Mesenchymal stem cell (in vitro differentiated cells and primary cell): ENCODE results near the gene ACOT7.

Experiments used
- DNase-seq: peaks from one replicate; pipeline ENCODE4 v3.0.0-alpha.2; 2013
- H2AFZ ChIP-seq: one replicate; pipeline ENCODE4 v1.6.1; 2013; ENCODE audit warnings: low read depth, mild to moderate bottlenecking, control low read depth, inconsistent platforms, low read length, moderate library complexity
- H2AK5ac ChIP-seq: 2 replicates; pipeline ENCODE4 v1.6.1; 2013; ENCODE audit warnings: low read length, moderate library complexity, mild to moderate bottlenecking, inconsistent platforms; ENCODE audit not compliant: severe bottlenecking
- H2BK120ac ChIP-seq: one replicate; pipeline ENCODE4 v1.6.1; 2013; ENCODE audit warnings: low read depth, mild to moderate bottlenecking, inconsistent platforms, low read length, moderate library complexity
- H2BK12ac ChIP-seq, 2 experiments: one replicate each; pipeline ENCODE4 v1.6.1; 2013; ENCODE audit warnings: inconsistent platforms in 2 of 2, low read length in 2 of 2, mild to moderate bottlenecking in 2 of 2, moderate library complexity in 2 of 2, control low read depth in 1 of 2
- H2BK15ac ChIP-seq: one replicate; pipeline ENCODE4 v1.6.1; 2013; ENCODE audit warnings: mild to moderate bottlenecking, low read depth, inconsistent platforms; ENCODE audit not compliant: poor library complexity, severe bottlenecking
- H2BK5ac ChIP-seq: 2 replicates; pipeline ENCODE4 v1.6.1; 2013; ENCODE audit warnings: low read depth, mild to moderate bottlenecking, low read length, control low read depth, inconsistent platforms; ENCODE audit not compliant: poor library complexity, severe bottlenecking
- H3K14ac ChIP-seq, 2 experiments: one replicate each; pipeline ENCODE4 v1.6.1; 2013; ENCODE audit warnings: inconsistent platforms in 2 of 2, low read length in 2 of 2, control low read depth in 1 of 2, mild to moderate bottlenecking in 1 of 2, moderate library complexity in 1 of 2
- H3K18ac ChIP-seq, 2 experiments: one replicate each; pipeline ENCODE4 v1.6.1; 2013; ENCODE audit warnings: inconsistent platforms in 2 of 2, low read length in 2 of 2, control low read depth in 1 of 2, low read depth in 1 of 2, mild to moderate bottlenecking in 1 of 2
- H3K23ac ChIP-seq, 2 experiments: one replicate each; pipeline ENCODE4 v1.6.1; 2013; ENCODE audit warnings: inconsistent platforms in 2 of 2, low read length in 2 of 2, mild to moderate bottlenecking in 2 of 2, moderate library complexity in 2 of 2, control low read depth in 1 of 2
- H3K27ac ChIP-seq: 2 replicates; pipeline ENCODE4 v1.5.1; 2013; ENCODE audit warnings: mild to moderate bottlenecking, moderate library complexity, low read length, control low read depth, inconsistent platforms; ENCODE audit not compliant: poor library complexity, severe bottlenecking
- H3K27me3 ChIP-seq, 2 experiments: 2 replicates each; pipeline versions ENCODE4 v1.6.1 to v1.7.0; 2013; ENCODE audit warnings: low read length in 2 of 2, mild to moderate bottlenecking in 2 of 2, moderate library complexity in 2 of 2, control low read depth in 1 of 2, inconsistent platforms in 1 of 2; ENCODE audit not compliant: control insufficient read depth in 1 of 2, insufficient read depth in 1 of 2
- H3K36me3 ChIP-seq, 2 experiments: 2 replicates each; pipeline versions ENCODE4 v1.6.1 to v1.7.0; 2013; ENCODE audit warnings: low read length in 2 of 2, control low read depth in 1 of 2, inconsistent platforms in 1 of 2, low read depth in 1 of 2, mild to moderate bottlenecking in 1 of 2; ENCODE audit not compliant: insufficient read depth in 2 of 2, control insufficient read depth in 1 of 2
- H3K4ac ChIP-seq, 2 experiments: one replicate each; pipeline ENCODE4 v1.6.1; 2013; ENCODE audit warnings: inconsistent platforms in 2 of 2, low read length in 2 of 2, mild to moderate bottlenecking in 2 of 2, moderate library complexity in 2 of 2, control low read depth in 1 of 2, low read depth in 1 of 2
- H3K4me1 ChIP-seq: 2 replicates; pipeline ENCODE4 v1.6.1; 2013; ENCODE audit warnings: low read depth, low read length, control low read depth; ENCODE audit not compliant: control insufficient read depth, insufficient read depth
- H3K4me2 ChIP-seq: 2 replicates; pipeline ENCODE4 v1.6.1; 2013; ENCODE audit warnings: low read length, mild to moderate bottlenecking, inconsistent platforms; ENCODE audit not compliant: poor library complexity, severe bottlenecking
- H3K4me3 ChIP-seq, 2 experiments: 2 replicates each; pipeline versions ENCODE4 v1.5.1 to v1.7.0; 2013; ENCODE audit warnings: low read length in 2 of 2, mild to moderate bottlenecking in 2 of 2, control low read depth in 1 of 2, low read depth in 1 of 2; ENCODE audit not compliant: insufficient read depth in 1 of 2
- H3K79me1 ChIP-seq: replicated peaks from 2 replicates; pipeline ENCODE4 v1.6.1; 2013; ENCODE audit warnings: mild to moderate bottlenecking, control low read depth, low read length, inconsistent platforms; ENCODE audit not compliant: poor library complexity, severe bottlenecking
- H3K9ac ChIP-seq: 2 replicates; pipeline ENCODE4 v1.7.0; 2013; ENCODE audit warnings: mild to moderate bottlenecking, low read length, moderate library complexity
- H3K9me3 ChIP-seq: 2 replicates; pipeline ENCODE4 v1.7.0; 2013; ENCODE audit warnings: mild to moderate bottlenecking, low read length; ENCODE audit not compliant: control insufficient read depth
- H4K8ac ChIP-seq: one replicate; pipeline ENCODE4 v1.6.1; 2013; ENCODE audit warnings: inconsistent platforms, mild to moderate bottlenecking, low read length, moderate library complexity
- H4K91ac ChIP-seq: one replicate; pipeline ENCODE4 v1.6.1; 2013; ENCODE audit warnings: mild to moderate bottlenecking, low read length, inconsistent platforms
- whole genome bisulfite sequencing: methylation state at CpG from one replicate; pipeline ENCODE4 v1.1.7; 2013; ENCODE audit warnings: mixed read lengths; 5-methylcytosine and 5-hydroxymethylcytosine counted together

Gene ACOT7

GRCh38 chr1:6416295-6416656 is 22.7 kb upstream of the ACOT7 start:
- no peaks in the 10 kb centered on the region for H3K36me3 ChIP-seq
- H3K27me3 ChIP-seq = peaks cover 55 to 69% of the 10 kb centered on the region in 2 experiments
- H3K23ac ChIP-seq = no peak overlapping the region
- no peak overlapping the region for H3K9ac ChIP-seq
- no peak for DNase-seq
- no peak overlapping the region for H2BK15ac ChIP-seq
- no peak overlapping the region for H2AFZ ChIP-seq
- H3K4me2 ChIP-seq = no peak overlapping the region
- peak overlapping the region in 1 of 2 experiments; percentile 11 for H2BK12ac ChIP-seq
- 70% methylated on average over 6 of the region's 8 CpGs for WGBS
- H2AK5ac ChIP-seq = no peak overlapping the region
- H3K4me1 ChIP-seq = peaks cover 27% of the 10 kb centered on the region
- H3K9me3 ChIP-seq = no peaks in the 10 kb centered on the region
- no peak overlapping the region for H3K27ac ChIP-seq
- no peak overlapping the region for H4K8ac ChIP-seq
- no peak overlapping the region for H3K4me3 ChIP-seq
- no peak overlapping the region for H2BK5ac ChIP-seq
- H3K18ac ChIP-seq = no peak overlapping the region
- no peaks in the 10 kb centered on the region for H3K79me1 ChIP-seq
- H3K4ac ChIP-seq = no peak overlapping the region
- no peak overlapping the region for H2BK120ac ChIP-seq
- H3K14ac ChIP-seq = no peak overlapping the region
- H4K91ac ChIP-seq = no peak overlapping the region

- Histone ChIP-seq H4K8ac (no peak overlapping the region), H3K4me1 (peaks cover 21% of the 10 kb centered on the region), H3K9ac (peak overlapping the region; percentile 41), H3K79me1 (no peaks in the 10 kb centered on the region), H2AK5ac (no peak overlapping the region), H3K4me3 (peak overlapping the region in 1 of 2 experiments; percentile 45), H3K4ac (no peak overlapping the region), H4K91ac (no peak overlapping the region), H2AFZ (no peak overlapping the region), H3K4me2 (no peak overlapping the region), H3K27me3 (peaks cover 49 to 62% of the 10 kb centered on the region in 2 experiments), H2BK12ac (peak overlapping the region in 1 of 2 experiments; percentile 82), H3K18ac (no peak overlapping the region), H2BK120ac (no peak overlapping the region), H3K36me3 (no peaks in the 10 kb centered on the region), H3K9me3 (no peaks in the 10 kb centered on the region), H2BK5ac (no peak overlapping the region), H3K14ac (no peak overlapping the region), H3K27ac (no peak overlapping the region), H3K23ac (no peak overlapping the region), H2BK15ac (no peak overlapping the region)
- WGBS = 65% methylated on average over 17 of the region's 17 CpGs
- DNase-seq = no peak
Measured at GRCh38 chr1:6414881-6415626, 21.5 kb upstream of the ACOT7 start.

GRCh38 chr1:6414443-6414844 is 20.9 kb upstream of the ACOT7 start:
- no peak overlapping the region for H2BK120ac ChIP-seq
- peak overlapping the region; percentile 79 for H4K8ac ChIP-seq
- peaks cover 15% of the 10 kb centered on the region for H3K4me1 ChIP-seq
- H3K9me3 ChIP-seq = no peaks in the 10 kb centered on the region
- H3K27me3 ChIP-seq = peaks cover 46 to 59% of the 10 kb centered on the region in 2 experiments
- 10% methylated on average over 15 of the region's 15 CpGs for WGBS
- peak overlapping the region in 1 of 2 experiments; percentile 82 for H2BK12ac ChIP-seq
- H3K18ac ChIP-seq = peak overlapping the region; percentile 1 to 37
- no peak overlapping the region for H3K14ac ChIP-seq
- peak overlapping the region; percentile 41 for H3K9ac ChIP-seq
- H2AK5ac ChIP-seq = no peak overlapping the region
- no peak overlapping the region for H2BK15ac ChIP-seq
- H3K79me1 ChIP-seq = no peaks in the 10 kb centered on the region
- peak overlapping the region; percentile 18 for H3K4me2 ChIP-seq
- H3K4me3 ChIP-seq = peak overlapping the region in 1 of 2 experiments; percentile 45
- no peaks in the 10 kb centered on the region for H3K36me3 ChIP-seq
- no peak overlapping the region for H4K91ac ChIP-seq
- no peak overlapping the region for H2AFZ ChIP-seq
- DNase-seq = peak; percentile 65
- H3K4ac ChIP-seq = peak overlapping the region in 1 of 2 experiments; percentile 52
- H3K23ac ChIP-seq = no peak overlapping the region
- peak overlapping the region; percentile 8 for H2BK5ac ChIP-seq
- H3K27ac ChIP-seq = no peak overlapping the region

GRCh38 chr1:6412896-6413295 is 19.3 kb upstream of the ACOT7 start:
- Histone ChIP-seq H3K27me3 (peaks cover 35 to 46% of the 10 kb centered on the region in 2 experiments), H3K14ac (no peak overlapping the region), H4K91ac (no peak overlapping the region), H3K4me1 (peaks cover 6% of the 10 kb centered on the region), H3K4me2 (no peak overlapping the region), H3K27ac (no peak overlapping the region), H3K9ac (no peak overlapping the region), H3K79me1 (no peaks in the 10 kb centered on the region), H3K23ac (no peak overlapping the region), H2BK5ac (no peak overlapping the region), H3K4ac (no peak overlapping the region), H2AK5ac (no peak overlapping the region), H4K8ac (no peak overlapping the region), H2AFZ (no peak overlapping the region), H2BK120ac (no peak overlapping the region), H2BK15ac (no peak overlapping the region), H2BK12ac (no peak overlapping the region), H3K36me3 (no peaks in the 10 kb centered on the region), H3K9me3 (no peaks in the 10 kb centered on the region), H3K18ac (no peak overlapping the region), H3K4me3 (no peak overlapping the region)
- WGBS = 66% methylated on average over 6 of the region's 6 CpGs
- no peak for DNase-seq
